ENCODE results near the gene ZBTB16.

ZBTB16 gene

DNA sequence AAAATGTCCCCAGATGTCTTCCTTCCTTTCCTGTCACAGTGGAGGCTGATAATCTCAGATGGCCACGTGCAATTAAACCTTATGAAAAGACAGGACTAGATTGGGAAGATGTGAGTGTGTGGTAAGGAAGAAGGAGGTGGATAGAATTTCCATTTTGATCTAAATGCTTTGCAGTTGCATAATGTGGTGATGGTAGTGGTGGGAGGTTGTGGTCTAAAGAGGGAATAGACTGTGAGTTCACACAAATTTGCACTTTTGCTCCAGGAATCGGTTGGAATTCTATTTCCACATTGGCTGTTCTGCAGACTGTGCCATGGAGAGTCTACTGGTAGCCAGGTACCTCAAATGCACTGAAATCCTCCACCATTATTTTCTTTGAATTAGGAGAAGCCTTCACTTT, 93.3 kb downstream of the ZBTB16 start:
- DNase-seq (ENCODE audit: low read depth in 3 of 3) = no peak

GRCh38 chr11:114153224-114153623, 93.7 kb downstream of the ZBTB16 start:
- DNase-seq (ENCODE audit: low read depth in 3 of 3) = no peak

- no peak for DNase-seq (ENCODE audit: low read depth in 3 of 3)
Observed at GRCh38 chr11:114154271-114155047, 94.9 kb downstream of the ZBTB16 start.

GRCh38 chr11:114155116-114155515, 95.6 kb downstream of the ZBTB16 start:
- no peak for DNase-seq (ENCODE audit: low read depth in 3 of 3)

GRCh38 chr11:114156131-114156581, 96.6 kb downstream of the ZBTB16 start:
- DNase-seq (ENCODE audit: low read depth in 3 of 3) = no peak

DNA sequence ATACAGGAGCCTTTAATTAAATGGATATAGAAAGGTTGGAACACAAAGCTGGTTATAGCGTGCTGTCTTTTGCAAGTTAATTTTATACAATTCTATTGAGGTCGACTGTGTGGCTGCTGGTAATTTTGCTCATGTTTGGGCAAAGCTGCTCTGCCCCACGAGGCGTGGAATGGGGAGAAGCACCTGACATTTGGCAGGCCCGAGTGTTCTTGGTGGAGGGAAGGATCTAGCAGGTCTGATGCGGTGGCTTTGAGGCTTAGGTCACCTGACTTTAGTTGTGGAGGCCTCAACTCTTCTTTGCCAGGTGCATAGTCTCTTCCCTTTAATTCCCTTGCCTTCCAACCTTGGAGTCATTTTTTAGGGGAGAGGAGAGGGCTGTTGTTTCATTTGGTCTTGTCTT, 97.3 kb downstream of the ZBTB16 start:
- no peak for DNase-seq (ENCODE audit: low read depth in 3 of 3)

DNA sequence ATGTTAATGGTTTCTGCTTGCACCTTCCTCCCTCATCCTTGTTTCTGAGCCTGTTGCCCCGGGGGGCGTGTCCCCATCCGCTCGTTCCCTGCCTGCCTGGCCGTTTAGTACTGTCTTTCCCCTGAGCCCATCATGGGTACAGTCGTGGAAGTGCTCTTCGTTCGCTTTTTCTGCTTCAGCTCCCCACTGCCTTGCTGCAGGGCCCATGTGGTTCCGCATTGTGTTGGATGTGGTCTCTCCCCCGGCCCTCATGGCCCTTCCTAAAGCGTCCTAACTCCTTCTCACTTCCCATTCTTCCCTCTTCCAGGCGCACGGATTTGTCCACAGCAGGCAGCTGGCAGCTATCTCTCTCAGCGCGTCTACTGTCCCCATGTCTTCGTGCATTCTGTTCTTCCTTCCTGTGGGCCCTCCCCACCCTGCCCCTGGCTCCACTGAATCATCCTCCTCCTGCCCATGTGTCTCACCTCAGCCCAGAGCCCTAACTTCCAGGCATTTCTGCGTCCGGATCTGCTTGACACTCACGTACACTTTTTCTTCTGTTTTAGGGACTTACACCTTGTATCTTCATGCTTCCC, 98.1 kb downstream of the ZBTB16 start:
- no peak for DNase-seq (ENCODE audit: low read depth in 3 of 3)

- no peak for DNase-seq (ENCODE audit: low read depth in 3 of 3)
Observed at GRCh38 chr11:114158421-114158820, 98.9 kb downstream of the ZBTB16 start.

GRCh38 chr11:114158886-114159285, 99.4 kb downstream of the ZBTB16 start:
- DNase-seq (ENCODE audit: low read depth in 3 of 3) = no peak

- no peak for DNase-seq (ENCODE audit: low read depth in 3 of 3)
Observed at GRCh38 chr11:114159320-114159719, 99.8 kb downstream of the ZBTB16 start.

DNA sequence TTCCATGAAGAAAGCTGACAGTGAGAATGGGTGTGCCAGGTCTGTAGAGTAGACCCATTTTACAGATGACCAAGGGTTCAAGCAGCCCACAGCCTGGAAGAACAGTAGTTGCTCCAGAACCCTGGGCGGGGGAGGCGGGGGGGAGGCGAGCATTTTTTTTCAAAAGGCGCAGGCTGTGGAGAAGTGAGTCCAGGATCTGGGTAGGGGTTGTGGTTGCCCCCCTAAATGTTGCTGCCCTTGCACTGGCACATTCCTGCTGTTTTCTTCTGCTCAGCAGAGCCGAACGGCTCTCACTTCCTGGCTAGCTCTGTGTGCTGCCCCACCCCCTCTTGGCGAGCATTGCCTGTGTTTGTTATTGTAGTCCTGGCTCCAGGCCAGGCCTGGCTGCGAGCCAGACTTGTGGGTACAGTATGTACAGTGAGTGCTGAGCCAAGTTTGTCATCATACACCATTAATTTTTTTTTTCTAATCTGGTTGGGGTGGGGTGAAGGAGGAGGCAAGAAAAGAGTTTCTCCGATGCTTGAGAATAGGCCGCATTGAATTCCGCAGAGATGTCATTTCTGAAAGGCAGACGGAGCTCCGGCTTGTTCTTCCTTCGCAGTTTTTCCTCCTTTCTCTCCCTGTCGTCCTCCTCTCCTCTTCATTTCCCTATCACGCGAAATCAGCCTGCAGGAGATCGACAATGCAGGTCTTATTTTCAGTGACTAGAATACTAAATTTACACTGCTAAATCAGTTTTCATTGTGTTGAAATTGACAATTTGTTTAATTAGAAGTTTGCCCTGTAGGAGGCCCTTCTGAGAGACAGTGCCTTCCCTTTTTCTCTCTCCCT, 100.5 kb downstream of the ZBTB16 start:
- peak; percentile 64 to 89 (median 81) for DNase-seq (ENCODE audit: low read depth in 3 of 3)

DNA sequence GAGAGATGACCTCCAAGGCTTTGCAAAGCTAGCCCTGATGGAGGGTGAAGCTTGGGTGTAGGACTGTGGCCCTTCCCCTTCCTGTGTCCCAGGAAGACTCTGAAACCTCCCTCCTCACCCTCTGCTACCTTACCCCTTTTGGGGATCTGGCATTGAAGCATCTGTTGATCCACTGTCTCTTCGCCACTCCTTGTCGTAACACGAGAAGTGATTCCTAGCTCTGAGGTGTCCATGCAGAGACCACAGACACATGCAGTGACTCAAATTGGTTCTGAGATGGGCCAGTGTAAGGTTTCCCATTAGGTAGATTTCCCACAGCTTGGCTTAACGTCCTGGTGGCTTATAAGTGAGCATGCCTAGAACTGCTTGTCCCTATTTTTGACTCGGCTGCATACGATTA, 101.4 kb downstream of the ZBTB16 start:
- no peak for DNase-seq (ENCODE audit: low read depth in 3 of 3)

- DNase-seq (ENCODE audit: low read depth in 3 of 3) = no peak
Observed at GRCh38 chr11:114161486-114162250, 102.2 kb downstream of the ZBTB16 start.

- no peak for DNase-seq (ENCODE audit: low read depth in 3 of 3)
Observed at GRCh38 chr11:114162719-114163123, 103.2 kb downstream of the ZBTB16 start.

GRCh38 chr11:114163229-114163631, 103.7 kb downstream of the ZBTB16 start:
- no peak for DNase-seq (ENCODE audit: low read depth in 3 of 3)

- DNase-seq (ENCODE audit: low read depth in 3 of 3) = no peak
Observed at GRCh38 chr11:114163830-114164401, 104.4 kb downstream of the ZBTB16 start.

GRCh38 chr11:114164546-114164945, 105.0 kb downstream of the ZBTB16 start:
- DNase-seq (ENCODE audit: low read depth in 3 of 3) = no peak

GRCh38 chr11:114165326-114166230, 106.1 kb downstream of the ZBTB16 start:
- DNase-seq (ENCODE audit: low read depth in 3 of 3) = no peak

DNA sequence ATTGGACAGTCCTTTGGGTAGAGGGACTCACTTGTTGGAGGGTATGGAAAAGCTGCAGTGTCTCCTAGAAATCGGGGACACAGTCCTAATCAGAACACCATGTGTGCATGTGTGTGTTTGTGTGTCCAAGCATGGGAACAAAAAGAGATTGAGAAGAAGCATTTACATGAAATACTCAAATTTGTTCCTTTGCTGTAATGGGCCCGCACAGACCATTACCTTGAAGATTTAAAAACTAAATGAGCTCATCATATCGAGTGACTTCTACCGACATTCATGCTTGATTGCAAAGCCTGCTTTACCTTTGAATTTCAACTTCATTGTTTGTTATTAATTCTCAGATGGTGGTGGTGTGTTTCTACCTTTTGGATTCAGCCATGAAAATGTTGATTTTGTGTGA, 106.9 kb downstream of the ZBTB16 start:
- DNase-seq (ENCODE audit: low read depth in 3 of 3) = no peak

GRCh38 chr11:114166897-114167323, 107.4 kb downstream of the ZBTB16 start:
- no peak for DNase-seq (ENCODE audit: low read depth in 3 of 3)
